HFF-Myc (cell line): ENCODE measurements around the gene MEDAG.

Experiments
- DNase-seq: peaks from one replicate; pipeline ENCODE4 v3.0.0-alpha.2; 2011; ENCODE audit warnings: low read depth; ENCODE audit errors: extremely low read depth
- H3K4me3 ChIP-seq: replicated peaks from 2 replicates; pipeline ENCODE4 v1.5.1; 2011; ENCODE audit warnings: low read depth, mild to moderate bottlenecking, control low read depth, low read length
- CTCF ChIP-seq: IDR thresholded peaks from 2 replicates; pipeline ENCODE4 v1.5.1; 2012; ENCODE audit warnings: mild to moderate bottlenecking, low read depth, low read length, control low read depth; ENCODE audit errors: missing control alignments

The MEDAG gene

GRCh38 chr13:30965380-30965779 is 59.3 kb downstream of the MEDAG start:
- H3K4me3 ChIP-seq: no peak overlapping the region
- no peak for DNase-seq
- no peak for TF ChIP-seq CTCF

- DNase-seq: no peak
- no peak for TF ChIP-seq CTCF
Measured at GRCh38 chr13:30966101-30966500, 60.0 kb downstream of the MEDAG start.

GRCh38 chr13:30968846-30969245 is 62.8 kb downstream of the MEDAG start:
- no peak for TF ChIP-seq CTCF
- H3K4me3 ChIP-seq: no peak overlapping the region
- no peak for DNase-seq

More at GRCh38 chr13:30966101-30966500, 60.0 kb downstream of the MEDAG start:
- H3K4me3 ChIP-seq: no peak overlapping the region

- TF ChIP-seq CTCF: no peak
- no peak for DNase-seq
- H3K4me3 ChIP-seq: no peak overlapping the region
Measured at GRCh38 chr13:30971575-30971974, 65.5 kb downstream of the MEDAG start.

GRCh38 chr13:30972888-30973377 is 66.9 kb downstream of the MEDAG start:
- TF ChIP-seq CTCF: no peak
- H3K4me3 ChIP-seq: no peak overlapping the region
- no peak for DNase-seq

GRCh38 chr13:30974350-30974749 is 68.3 kb downstream of the MEDAG start:
- DNase-seq: no peak
- H3K4me3 ChIP-seq: no peak overlapping the region
- TF ChIP-seq CTCF: no peak
